Measurements from ENCODE around the gene SHC2. TPM values are rescaled to one million over a fixed set of nuclear protein-coding genes. Genes with fewer than 3 reads are reported as not detected.

SHC2 gene
- total RNA-seq, 1 experiment from 2014 or later = 1.1 TPM

DNA sequence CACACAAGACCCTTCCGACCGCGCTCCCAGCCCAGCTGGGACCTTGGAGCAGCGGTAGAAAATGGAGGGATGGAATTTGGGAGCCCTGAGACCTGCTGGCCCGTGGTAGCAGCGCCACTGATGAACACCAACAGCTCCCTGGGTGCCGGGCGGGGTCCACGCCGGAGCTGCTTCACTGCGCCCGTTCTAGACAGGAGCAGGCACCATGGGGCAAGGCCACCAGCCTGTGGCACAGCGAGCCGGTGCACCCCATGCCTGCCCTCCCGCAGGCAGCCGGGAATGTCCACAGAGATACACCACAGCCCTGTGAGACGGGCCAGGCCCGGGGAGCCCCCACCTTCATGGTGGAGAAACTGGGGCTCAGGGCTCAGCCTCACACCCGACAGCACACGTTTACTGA is 9.9 kb upstream of the SHC2 start:
- ChIA-PET CTCF (no interaction called here), POLR2A (ENCODE audit: low non-redundant PET) (no interaction called here)
- Histone ChIP-seq H3K27ac (ENCODE audit: low read depth, low read length, poor library complexity, severe bottlenecking) (no peak overlapping the region), H3K27me3 (replicated peaks; ENCODE audit: insufficient read depth, low read depth, low read length, poor library complexity) (no peaks in the 10 kb centered on the region), H3K9me3 (ENCODE audit: low read depth, low read length, poor library complexity, severe bottlenecking) (no peaks in the 10 kb centered on the region), H3K4me3 (ENCODE audit: low read depth, low read length, poor library complexity, severe bottlenecking) (no peak overlapping the region), H3K4me1 (ENCODE audit: insufficient read depth, low read length, poor library complexity, severe bottlenecking) (no peaks in the 10 kb centered on the region), H3K36me3 (ENCODE audit: insufficient read depth, low read length, poor library complexity, severe bottlenecking) (no peaks in the 10 kb centered on the region)
- intact Hi-C loops (cut with micrococcal nuclease; ENCODE audit: unreplicated experiment) = no loop called here
- no peak for TF ChIP-seq CTCF (conservative IDR thresholded peaks at IDR 0.05; ENCODE audit: low read depth, low read length)
- no peak for TF ChIP-seq EZH2 (IDR thresholded peaks at IDR 0.05; ENCODE audit: borderline replicate concordance, low read depth, low read length, poor library complexity, severe bottlenecking)
- DNase-seq (ENCODE audit: low spot score) = no peak
- BruUV-seq (replicated peaks) = no TSS peak

DNA sequence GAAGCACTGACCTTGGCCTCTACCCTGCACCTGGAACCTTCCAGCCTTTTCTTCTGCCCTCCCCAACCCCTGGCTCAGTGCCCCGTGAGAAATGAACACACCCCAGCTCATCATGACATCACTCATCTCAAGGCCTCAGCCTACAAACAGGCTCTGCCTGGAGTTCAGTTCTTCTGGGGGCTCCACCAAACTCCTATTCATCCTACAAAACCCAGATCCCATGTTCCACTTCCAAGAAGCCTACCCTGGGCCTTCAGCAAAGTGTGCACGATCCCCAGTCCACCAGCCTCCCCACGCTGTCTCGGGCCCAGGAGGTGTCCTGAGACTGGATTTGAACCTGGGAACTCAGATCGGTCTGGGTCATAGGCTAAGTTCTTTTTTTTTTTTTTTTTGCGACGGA is 9.0 kb upstream of the SHC2 start:
- DNase-seq (ENCODE audit: low spot score) = no peak
- no peak for TF ChIP-seq CTCF (conservative IDR thresholded peaks at IDR 0.05; ENCODE audit: low read depth, low read length)
- TF ChIP-seq EZH2 (IDR thresholded peaks at IDR 0.05; ENCODE audit: borderline replicate concordance, low read depth, low read length, poor library complexity, severe bottlenecking) = no peak
- POLR2A ChIA-PET (ENCODE audit: low non-redundant PET) = no interaction called here
- BruUV-seq (replicated peaks) = no TSS peak
- no peaks in the 10 kb centered on the region for H3K27me3 ChIP-seq (replicated peaks; ENCODE audit: insufficient read depth, low read depth, low read length, poor library complexity)
- H3K9me3 ChIP-seq (ENCODE audit: low read depth, low read length, poor library complexity, severe bottlenecking) = no peaks in the 10 kb centered on the region
- CTCF ChIA-PET = no interaction called here
- no peaks in the 10 kb centered on the region for H3K36me3 ChIP-seq (ENCODE audit: insufficient read depth, low read length, poor library complexity, severe bottlenecking)
- no peak overlapping the region for H3K4me3 ChIP-seq (ENCODE audit: low read depth, low read length, poor library complexity, severe bottlenecking)
- H3K4me1 ChIP-seq (ENCODE audit: insufficient read depth, low read length, poor library complexity, severe bottlenecking) = no peaks in the 10 kb centered on the region
- no peak overlapping the region for H3K27ac ChIP-seq (ENCODE audit: low read depth, low read length, poor library complexity, severe bottlenecking)
- intact Hi-C loops (cut with micrococcal nuclease; ENCODE audit: unreplicated experiment) = no loop called here

GRCh38 chr19:468587-469256 is 7.9 kb upstream of the SHC2 start:
- no peaks in the 10 kb centered on the region for H3K27me3 ChIP-seq (replicated peaks; ENCODE audit: insufficient read depth, low read depth, low read length, poor library complexity)
- no peaks in the 10 kb centered on the region for H3K4me1 ChIP-seq (ENCODE audit: insufficient read depth, low read length, poor library complexity, severe bottlenecking)
- no peaks in the 10 kb centered on the region for H3K9me3 ChIP-seq (ENCODE audit: low read depth, low read length, poor library complexity, severe bottlenecking)
- ChIA-PET POLR2A (ENCODE audit: low non-redundant PET) (no interaction called here), CTCF (no interaction called here)
- H3K36me3 ChIP-seq (ENCODE audit: insufficient read depth, low read length, poor library complexity, severe bottlenecking) = no peaks in the 10 kb centered on the region
- BruUV-seq (replicated peaks) = no TSS peak
- H3K27ac ChIP-seq (ENCODE audit: low read depth, low read length, poor library complexity, severe bottlenecking) = no peak overlapping the region
- TF ChIP-seq EZH2 (IDR thresholded peaks at IDR 0.05; ENCODE audit: borderline replicate concordance, low read depth, low read length, poor library complexity, severe bottlenecking) (no peak), CTCF (conservative IDR thresholded peaks at IDR 0.05; ENCODE audit: low read depth, low read length) (no peak)
- DNase-seq (ENCODE audit: low spot score) = no peak
- H3K4me3 ChIP-seq (ENCODE audit: low read depth, low read length, poor library complexity, severe bottlenecking) = no peak overlapping the region
- intact Hi-C loops (cut with micrococcal nuclease; ENCODE audit: unreplicated experiment) = no loop called here
